GM21423 (cell line): ENCODE measurements around the gene PPIP5K1.

Experiments
- ATAC-seq: cut with Tn5 transposase; IDR thresholded peaks from one replicate; pipeline ENCODE4 v1.9.1; 2021; ENCODE audit warnings: mild to moderate bottlenecking, moderate library complexity; ENCODE audit not compliant: unreplicated experiment

PPIP5K1 gene

GRCh38 chr15:43519196-43519595 is 70.8 kb downstream of the PPIP5K1 start:
- ATAC-seq: no peak

DNA sequence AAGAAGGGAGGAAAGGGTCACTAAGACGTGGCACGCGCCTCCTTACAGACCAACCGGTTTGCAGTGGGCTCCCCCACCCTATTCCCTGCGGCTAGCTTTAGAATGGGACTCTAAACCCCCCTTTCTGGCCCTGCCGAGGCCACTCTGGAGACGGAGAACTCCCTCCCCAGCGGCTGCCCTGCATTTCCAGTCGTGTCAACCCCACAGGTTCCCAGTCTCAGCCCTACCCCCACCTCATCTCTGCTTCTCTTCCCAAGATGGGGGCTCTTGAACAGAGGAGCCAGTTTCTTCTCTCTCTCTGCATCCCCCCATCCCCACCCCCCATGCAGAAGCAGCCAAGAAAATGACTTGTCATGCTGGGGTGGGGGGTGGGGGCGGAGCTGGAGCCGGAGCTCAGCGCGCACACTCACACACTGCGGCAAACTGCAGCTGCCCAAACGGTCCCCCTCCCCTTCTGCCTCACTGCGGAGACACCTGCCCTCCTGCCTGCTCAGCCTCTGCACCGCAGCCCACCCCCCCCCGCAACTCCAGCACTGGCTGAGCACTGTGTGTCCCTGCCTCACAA is 71.7 kb downstream of the PPIP5K1 start:
- no peak for ATAC-seq

DNA sequence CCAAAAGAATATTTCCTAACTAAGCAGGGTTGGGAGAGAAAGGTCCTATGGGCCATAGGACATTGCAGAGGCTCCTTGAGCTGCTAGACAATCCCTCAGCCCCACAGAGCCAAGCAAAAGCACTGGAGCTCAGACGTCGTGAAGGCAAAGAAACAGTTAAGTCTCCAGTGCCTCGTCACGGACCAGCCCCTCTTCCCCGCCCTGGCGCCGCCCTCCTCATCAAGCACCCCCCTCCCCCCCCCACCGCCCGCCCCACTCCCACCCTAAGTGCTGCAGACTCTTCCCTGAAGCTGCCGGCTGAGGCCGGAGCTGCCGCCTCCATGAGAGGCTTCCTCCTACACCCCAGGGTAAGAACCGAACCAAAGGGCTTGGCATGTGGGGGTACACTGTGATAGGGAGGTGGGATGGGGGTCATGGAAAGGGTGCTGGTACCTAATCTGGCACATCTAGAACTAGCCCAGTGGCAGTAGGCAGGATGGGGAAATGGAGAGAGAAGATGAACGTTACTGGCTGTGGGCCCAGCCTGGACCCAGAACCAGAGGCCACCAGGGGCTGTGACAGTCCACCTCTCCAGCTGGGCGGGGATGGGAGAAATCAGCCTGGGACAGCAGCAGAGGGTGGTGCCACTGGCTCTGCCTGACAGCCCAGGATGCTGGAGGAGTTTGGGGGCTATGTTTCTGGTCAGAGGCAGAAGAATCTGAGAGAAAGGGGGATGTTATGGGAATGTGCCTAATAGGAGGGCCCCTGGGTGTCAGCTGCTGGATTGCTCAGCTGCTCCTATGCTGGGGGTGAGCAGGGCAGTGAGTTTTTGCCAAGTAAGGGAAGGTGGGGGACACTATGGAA is 72.4 kb downstream of the PPIP5K1 start, which contains the start of gene MAP1A:
TSS of gene MAP1A (plus strand) at position 255 of the 843 bp plus-strand sequence. CDS start 3,866 bp downstream, outside the sequence.
- no peak for ATAC-seq

DNA sequence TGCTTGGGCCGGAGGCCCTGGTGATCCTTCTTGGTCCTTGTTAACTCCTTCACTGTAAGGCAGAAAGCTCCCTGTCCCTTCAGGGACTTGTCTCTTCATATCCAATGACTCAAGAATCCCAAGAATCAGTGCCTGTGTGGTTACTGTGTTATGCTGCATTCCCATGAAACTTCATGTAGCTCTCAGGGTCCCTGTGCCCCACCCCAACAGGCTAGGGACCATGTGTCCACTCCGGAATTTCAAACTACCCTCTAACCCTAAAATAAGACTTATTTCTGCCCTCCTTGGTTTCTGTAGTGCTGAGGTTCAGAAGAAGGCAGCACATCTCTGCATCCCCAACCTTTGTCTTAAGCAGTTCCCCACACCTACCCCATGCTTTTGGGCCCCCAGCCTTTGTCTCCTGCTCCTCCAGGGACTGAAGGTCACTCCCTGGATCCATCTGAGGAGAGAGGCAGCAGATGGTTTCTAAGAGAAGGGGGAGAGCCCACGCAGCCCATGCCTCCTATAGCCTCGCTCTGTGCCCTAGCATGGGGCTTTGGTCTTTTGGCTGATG is 73.1 kb downstream of the PPIP5K1 start:
- no peak for ATAC-seq

GRCh38 chr15:43516185-43516584 is 73.8 kb downstream of the PPIP5K1 start:
- no peak for ATAC-seq

- no peak for ATAC-seq
Measured at GRCh38 chr15:43515741-43516140, 74.3 kb downstream of the PPIP5K1 start.

GRCh38 chr15:43514241-43515057 is 75.6 kb downstream of the PPIP5K1 start:
- ATAC-seq: no peak

DNA sequence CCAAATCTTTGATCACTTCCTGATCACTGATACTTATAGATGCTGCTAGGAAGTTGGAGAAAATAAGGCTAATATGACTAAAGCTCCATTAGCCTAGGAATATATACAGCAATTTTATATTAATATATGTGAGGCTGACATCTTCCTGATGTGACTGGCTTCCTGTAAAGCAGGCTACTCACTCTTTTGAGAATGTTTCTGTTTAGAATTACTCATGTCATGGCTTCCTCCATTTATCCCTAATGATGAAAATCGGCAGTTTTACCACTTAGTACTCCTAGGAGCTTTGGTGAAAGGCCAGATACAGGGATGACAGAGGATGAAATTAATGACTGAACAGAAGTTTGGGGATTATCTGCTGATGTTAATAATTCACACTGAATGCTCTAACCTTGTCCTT is 76.5 kb downstream of the PPIP5K1 start:
- no peak for ATAC-seq

DNA sequence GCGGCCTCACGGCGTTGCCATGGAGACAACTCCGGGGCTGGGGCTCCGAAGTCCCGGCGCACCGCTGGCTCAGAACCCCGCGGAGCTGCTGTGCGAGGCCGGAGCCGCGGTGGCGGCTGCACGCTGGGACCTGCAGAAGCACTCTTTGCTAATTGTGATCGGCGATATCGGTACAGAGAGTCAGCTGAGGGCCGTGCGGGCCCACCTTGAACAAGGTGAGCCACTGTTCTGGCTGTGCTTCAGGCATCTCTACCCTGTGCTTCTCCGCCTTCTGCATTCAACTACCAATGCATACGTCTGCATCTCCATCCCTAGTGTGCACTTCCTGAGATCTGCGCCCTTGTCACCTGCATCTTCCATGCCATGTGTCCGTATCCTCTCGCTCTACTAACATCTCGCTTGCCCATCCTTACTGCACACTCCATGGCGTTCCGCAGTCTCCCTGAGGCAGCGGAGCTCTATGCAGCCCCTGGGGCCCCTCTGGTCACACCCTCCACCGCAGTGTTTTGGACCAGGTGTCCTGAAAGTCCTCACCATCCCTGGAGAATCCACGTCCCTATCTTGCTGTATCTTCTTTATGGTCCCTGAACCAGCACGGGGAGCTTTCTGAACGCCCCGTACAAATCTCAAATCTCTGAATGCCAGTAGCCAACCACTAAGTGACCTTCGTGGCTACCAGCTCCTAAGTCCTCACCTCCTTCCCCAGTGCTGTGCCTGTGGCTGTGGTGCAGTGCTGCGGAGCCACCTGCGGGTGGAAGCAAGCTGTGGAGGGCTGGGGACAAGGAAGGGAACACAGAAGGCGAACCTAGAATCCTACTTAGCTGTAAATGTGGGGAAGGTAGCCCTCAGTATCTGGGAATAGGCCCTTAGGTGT is 78.8 kb downstream of the PPIP5K1 start:
- no peak for ATAC-seq

DNA sequence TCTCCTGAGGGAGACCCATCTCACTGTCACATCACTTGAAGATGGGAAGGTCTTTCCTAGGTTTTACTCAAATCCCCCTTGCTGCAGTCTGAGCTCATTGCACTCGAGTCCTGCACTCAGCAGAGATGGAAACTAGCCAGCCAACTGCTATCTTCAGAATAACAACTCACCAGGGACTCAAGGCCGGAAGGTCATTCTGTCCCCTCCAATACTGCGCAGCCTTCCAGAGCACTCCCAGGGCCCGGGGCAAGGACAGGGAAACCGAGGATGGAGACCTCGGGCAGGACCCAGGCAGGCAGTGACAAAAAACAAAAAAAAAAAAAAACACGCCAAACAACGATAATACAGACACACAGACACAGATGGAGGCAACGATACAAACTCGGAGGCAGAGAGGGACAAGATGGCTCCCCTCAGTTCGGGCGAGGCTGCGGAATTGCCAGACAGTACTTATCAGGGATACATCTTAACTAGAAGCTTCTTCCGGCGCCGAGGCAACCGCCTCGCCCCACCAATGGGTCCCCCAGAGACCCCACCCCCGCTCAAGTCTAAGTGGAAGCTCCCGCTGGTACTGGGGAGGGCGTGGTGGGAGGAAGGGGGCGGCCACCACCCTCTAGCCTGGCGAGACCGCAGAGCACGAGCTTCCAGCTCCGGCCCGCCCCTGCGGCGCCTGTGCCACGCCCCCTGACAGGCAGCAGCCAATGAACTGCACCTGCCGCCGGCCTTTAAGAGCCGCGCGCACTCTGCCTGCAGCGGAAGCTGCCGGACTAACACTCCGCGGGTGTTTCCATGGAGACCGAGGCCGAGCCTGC is 79.6 kb downstream of the PPIP5K1 start:
- ATAC-seq: peak; percentile 95

- ATAC-seq: no peak
Measured at GRCh38 chr15:43509660-43510199, 80.3 kb downstream of the PPIP5K1 start.

DNA sequence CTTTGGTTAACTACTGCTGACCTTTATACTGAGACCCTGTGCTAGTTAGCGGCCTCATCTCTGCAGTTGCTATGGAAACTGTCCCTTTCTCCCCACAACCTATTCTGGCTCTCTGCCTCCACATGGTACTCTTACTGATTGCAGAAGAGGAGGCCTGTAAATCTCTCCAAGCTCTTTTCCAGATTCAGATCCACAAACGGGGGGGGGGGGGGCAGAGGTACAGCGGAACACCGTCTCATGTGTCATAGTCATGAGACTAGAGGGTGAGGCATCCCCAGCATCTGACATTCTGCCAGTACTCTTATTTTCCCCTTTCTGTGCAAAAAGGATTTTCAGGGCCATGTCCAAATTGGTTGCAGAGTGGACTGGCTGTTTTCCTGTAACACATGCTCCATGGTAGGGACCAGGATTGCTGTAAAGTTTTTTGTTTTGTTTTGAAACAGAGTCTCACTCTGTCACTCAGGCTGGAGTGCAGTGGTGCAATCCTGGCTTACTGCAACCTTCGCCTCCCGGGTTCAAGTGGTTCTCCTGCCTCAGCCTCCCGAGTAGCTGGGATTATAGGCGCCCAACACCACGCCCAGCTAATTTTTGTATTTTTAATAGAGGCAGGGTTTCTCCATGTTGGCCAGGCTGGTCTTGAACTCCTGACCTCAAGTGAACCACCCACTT is 80.9 kb downstream of the PPIP5K1 start:
- ATAC-seq: no peak

- ATAC-seq: no peak
Measured at GRCh38 chr15:43508421-43508820, 81.6 kb downstream of the PPIP5K1 start.

GRCh38 chr15:43505738-43506137 is 84.3 kb downstream of the PPIP5K1 start:
- ATAC-seq: no peak

DNA sequence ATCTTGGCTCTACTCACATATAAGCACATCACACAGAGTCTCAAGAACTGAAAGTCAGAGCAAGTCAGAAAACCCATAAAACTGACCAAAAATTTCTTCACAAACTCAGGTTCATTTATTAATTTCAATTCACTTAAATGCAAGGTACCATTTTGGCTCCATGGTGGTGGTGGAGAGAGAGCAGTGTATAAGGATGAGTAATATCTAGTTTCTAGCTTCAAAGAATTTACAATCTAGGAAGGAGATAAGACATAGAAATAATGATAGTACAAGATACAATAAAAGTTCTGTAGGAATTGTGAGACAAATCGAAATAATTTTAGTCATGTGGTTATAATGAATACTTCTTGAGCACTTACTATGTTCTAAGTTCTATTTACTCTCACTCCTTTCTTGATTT is 90.4 kb downstream of the PPIP5K1 start:
- no peak for ATAC-seq

DNA sequence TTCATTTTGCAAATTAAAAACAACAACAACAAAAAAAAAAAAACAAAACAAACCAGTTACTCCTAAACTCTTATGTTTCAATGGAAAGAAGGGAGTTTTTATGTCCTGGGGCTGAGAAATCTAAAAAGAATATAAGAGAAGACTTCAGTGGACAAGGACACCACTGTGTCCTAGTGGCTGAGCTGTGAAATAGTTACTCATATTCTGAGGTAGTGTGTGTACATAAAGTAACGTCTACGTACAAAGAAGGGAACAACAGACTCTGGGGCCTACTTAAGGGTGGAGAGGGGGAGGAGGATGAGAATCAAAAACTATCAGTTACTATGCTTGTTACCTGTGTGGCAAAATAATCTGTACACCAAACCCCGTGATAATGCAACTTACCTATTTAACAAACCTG is 91.0 kb downstream of the PPIP5K1 start:
- ATAC-seq: no peak

GRCh38 chr15:43493703-43494472 is 96.1 kb downstream of the PPIP5K1 start:
- no peak for ATAC-seq
